GM21360 (cell line): ENCODE data around the gene CPLX3.

Experiments
- ATAC-seq: cut with Tn5 transposase; IDR thresholded peaks from one replicate; pipeline ENCODE4 v1.9.1; 2021; ENCODE audit warnings: mild to moderate bottlenecking, moderate library complexity; ENCODE audit not compliant: unreplicated experiment

CPLX3 gene

GRCh38 chr15:74868059-74868458, 41.6 kb downstream of the CPLX3 start:
- no peak for ATAC-seq

GRCh38 chr15:74869372-74869725, 42.9 kb downstream of the CPLX3 start:
- no peak for ATAC-seq

GRCh38 chr15:74869726-74870407, 43.4 kb downstream of the CPLX3 start:
- no peak for ATAC-seq

- ATAC-seq: no peak
Observed at GRCh38 chr15:74870436-74871215, 44.2 kb downstream of the CPLX3 start.

GRCh38 chr15:74872702-74873035, 46.2 kb downstream of the CPLX3 start:
- no peak for ATAC-seq

GRCh38 chr15:74873036-74873755, 46.8 kb downstream of the CPLX3 start, which contains the start of gene SCAMP2:
Gene SCAMP2, minus strand, starts transcription at chr15:74873365. Its CDS starts 110 bp downstream, at chr15:74873255.
- ATAC-seq: peak; percentile 58

GRCh38 chr15:74873756-74874424, 47.5 kb downstream of the CPLX3 start:
- ATAC-seq: no peak

GRCh38 chr15:74878273-74878672, 51.8 kb downstream of the CPLX3 start:
- no peak for ATAC-seq
